ENCODE measurements around the gene PHF5A. TPM values are rescaled to one million over a fixed set of nuclear protein-coding genes. Genes with fewer than 3 reads are reported as not detected.

Gene PHF5A
- total and polyA plus RNA-seq, 2 of the 8 experiments (the other 6 are each of a cell fraction or from before 2014, with no cell fraction given), result 119 to 135 TPM

- no peak for TF ChIP-seq CEBPB (IDR thresholded peaks at IDR 0.05; ENCODE audit: low read depth, low read length)
Measured at GRCh38 chr22:41478473-41478872, 10.0 kb upstream of the PHF5A start (continued).

Data from H1 (cell line).